H1 (cell line): Measurements from ENCODE around the gene FLT1. TPM values are rescaled to one million over a fixed set of nuclear protein-coding genes. Genes with fewer than 3 reads are reported as not detected.
A peak's percentile ranks its signal among the peaks of the same experiment; 100 is the strongest.

Source experiments
- CTCF ChIA-PET: fragments of 300-600 bp; sonication (Branson Sonifier 250); formaldehyde crosslinking; loops from one replicate; lab custom pipeline; 2021; ENCODE audit not compliant: partially characterized antibody; lab: Charles Lee
- POLR2A ChIA-PET: fragments of 300-600 bp; sonication (Branson Sonifier 250); formaldehyde crosslinking; loops from one replicate; lab custom pipeline; 2021; ENCODE audit warnings: inconsistent platforms; ENCODE audit not compliant: partially characterized antibody; lab: Charles Lee
- DNase-seq, 2 experiments: peaks; one replicate each; pipeline versions ENCODE4 v3.0.0 to v3.0.0-alpha.2; 2010 to 2022; ENCODE audit warnings: low spot score in 2 of 2, low read depth in 1 of 2, mixed read lengths in 1 of 2
- FAIRE-seq: peaks from 2 replicates; lab custom pipeline; 2011; peaks lifted over from hg19 to GRCh38; lab: Jason Lieb, UNC
- H2AFZ ChIP-seq: 2 replicates; pipeline ENCODE4 v1.8.1; 2012; ENCODE audit warnings: low read length, inconsistent platforms
- H2AK5ac ChIP-seq: 2 replicates; pipeline ENCODE4 v1.6.1; 2013; ENCODE audit warnings: low read depth, low read length
- H2BK120ac ChIP-seq: replicated peaks from 2 replicates; pipeline ENCODE3; 2013; ENCODE audit warnings: low read depth, low read length, inconsistent platforms
- H2BK12ac ChIP-seq: 2 replicates; pipeline ENCODE4 v1.6.1; 2013; ENCODE audit warnings: low read depth, low read length
- H2BK15ac ChIP-seq: 2 replicates; pipeline ENCODE4 v1.6.1; 2013; ENCODE audit warnings: low read length
- H2BK20ac ChIP-seq: 2 replicates; pipeline ENCODE4 v1.6.1; 2013; ENCODE audit warnings: low read length
- H2BK5ac ChIP-seq: 2 replicates; pipeline ENCODE4 v1.6.1; 2013; ENCODE audit warnings: low read depth, low read length
- H3K14ac ChIP-seq: 2 replicates; pipeline ENCODE4 v1.6.1; 2013; ENCODE audit warnings: inconsistent platforms; ENCODE audit not compliant: insufficient read length
- H3K18ac ChIP-seq: 2 replicates; pipeline ENCODE4 v1.6.1; 2013; ENCODE audit warnings: low read length; ENCODE audit errors: extremely low read depth
- H3K23ac ChIP-seq: 2 replicates; pipeline ENCODE4 v1.6.1; 2013; ENCODE audit warnings: inconsistent platforms; ENCODE audit not compliant: insufficient read length
- H3K23me2 ChIP-seq: 2 replicates; pipeline ENCODE4 v1.6.1; 2013; ENCODE audit warnings: low read depth, low read length
- H3K27ac ChIP-seq: 2 replicates; pipeline ENCODE4 v1.6.1; 2011; ENCODE audit warnings: low read depth, low read length, inconsistent platforms
- H3K27me3 ChIP-seq, 4 experiments: replicated peaks in 1 of 4; 1 replicate in 1 of 4; 2 replicates in 3 of 4; pipeline versions ENCODE4 v1.6.1 to v1.8.1; 2011 to 2013; ENCODE audit warnings: low read length in 3 of 4, mild to moderate bottlenecking in 3 of 4, inconsistent platforms in 2 of 4, mixed read lengths in 2 of 4, moderate library complexity in 1 of 4; ENCODE audit not compliant: control insufficient read depth in 3 of 4, insufficient read depth in 3 of 4; ENCODE audit errors: extremely low read depth in 1 of 4
- H3K36me3 ChIP-seq, 4 experiments: 2 replicates each; pipeline versions ENCODE4 v1.6.1 to v1.8.1; 2011 to 2013; ENCODE audit warnings: mild to moderate bottlenecking in 4 of 4, low read length in 3 of 4, moderate library complexity in 2 of 4, control low read depth in 1 of 4, inconsistent platforms in 1 of 4; ENCODE audit not compliant: insufficient read depth in 4 of 4, control insufficient read depth in 2 of 4
- H3K4ac ChIP-seq: replicated peaks from 2 replicates; pipeline ENCODE3; 2013; ENCODE audit warnings: low read length, low read depth, mixed read lengths, inconsistent platforms; ENCODE audit not compliant: insufficient read length
- H3K4me1 ChIP-seq, 4 experiments: replicated peaks in 1 of 4; 1 replicate in 1 of 4; 2 replicates in 3 of 4; pipeline versions ENCODE4 v1.6.1 to v1.8.1; 2011 to 2013; ENCODE audit warnings: low read length in 3 of 4, inconsistent platforms in 2 of 4, mixed read lengths in 1 of 4; ENCODE audit not compliant: insufficient read depth in 4 of 4, control insufficient read depth in 3 of 4
- H3K4me2 ChIP-seq, 2 experiments: 2 replicates each; pipeline versions ENCODE4 v1.6.1 to v1.8.1; 2011 to 2013; ENCODE audit warnings: low read depth in 2 of 2, low read length in 2 of 2, control low read depth in 1 of 2, inconsistent platforms in 1 of 2, mild to moderate bottlenecking in 1 of 2; ENCODE audit not compliant: insufficient read depth in 1 of 2
- H3K4me3 ChIP-seq, 4 experiments: fragments of 200-600, 300-600 bp in 1 of 4; sonication (generic), shearing (Covaris generic), sonication (Bioruptor Twin) in 1 of 4; 2 replicates each; pipeline versions ENCODE4 v1.5.1 to v1.8.1; 2011 to 2016; ENCODE audit warnings: low read length in 4 of 4, low read depth in 3 of 4, control low read depth in 2 of 4, inconsistent platforms in 2 of 4, mild to moderate bottlenecking in 2 of 4, mixed read lengths in 1 of 4, moderate library complexity in 1 of 4; ENCODE audit not compliant: insufficient read depth in 2 of 4; ENCODE audit errors: extremely low read depth in 1 of 4
- H3K56ac ChIP-seq: replicated peaks from 2 replicates; pipeline ENCODE3; 2013; ENCODE audit warnings: low read depth, mild to moderate bottlenecking, mixed read lengths, low read length, inconsistent platforms; ENCODE audit not compliant: insufficient read length
- H3K79me1 ChIP-seq: 2 replicates; pipeline ENCODE4 v1.6.1; 2013; ENCODE audit warnings: low read depth, low read length, control low read depth
- H3K79me2 ChIP-seq, 2 experiments: 2 replicates each; pipeline versions ENCODE4 v1.6.1 to v1.8.1; 2012 to 2013; ENCODE audit warnings: low read length in 2 of 2, mild to moderate bottlenecking in 2 of 2, inconsistent platforms in 1 of 2; ENCODE audit not compliant: insufficient read depth in 2 of 2, control insufficient read depth in 1 of 2
- H3K9ac ChIP-seq, 4 experiments: replicated peaks in 1 of 4; 1 replicate in 1 of 4; 2 replicates in 3 of 4; pipeline versions ENCODE4 v1.6.1 to v1.8.1; 2011 to 2013; ENCODE audit warnings: low read depth in 3 of 4, low read length in 3 of 4, control low read depth in 2 of 4, mild to moderate bottlenecking in 2 of 4, moderate library complexity in 2 of 4, inconsistent platforms in 1 of 4; ENCODE audit errors: extremely low read depth in 1 of 4
- H3K9me3 ChIP-seq, 2 experiments: 2 replicates each; pipeline versions ENCODE4 v1.6.1 to v1.8.1; 2012 to 2013; ENCODE audit warnings: mild to moderate bottlenecking in 2 of 2, moderate library complexity in 2 of 2, control low read depth in 1 of 2, inconsistent platforms in 1 of 2, low read depth in 1 of 2, low read length in 1 of 2, mixed read lengths in 1 of 2; ENCODE audit not compliant: insufficient read depth in 2 of 2
- H4K20me1 ChIP-seq, 2 experiments: replicated peaks in 1 of 2; 2 replicates each; pipeline versions ENCODE3 to v1.8.1; 2011 to 2013; ENCODE audit warnings: inconsistent platforms in 2 of 2, low read length in 2 of 2, mild to moderate bottlenecking in 1 of 2; ENCODE audit not compliant: insufficient read depth in 2 of 2, control insufficient read depth in 1 of 2
- H4K5ac ChIP-seq: 2 replicates; pipeline ENCODE4 v1.6.1; 2013; ENCODE audit warnings: low read length, low read depth, mixed read lengths, inconsistent platforms; ENCODE audit not compliant: insufficient read length
- H4K8ac ChIP-seq: 2 replicates; pipeline ENCODE4 v1.8.0; 2013; ENCODE audit warnings: mild to moderate bottlenecking, moderate library complexity, low read length, inconsistent platforms; ENCODE audit not compliant: insufficient read depth; ENCODE audit errors: extremely low read depth
- H4K91ac ChIP-seq: replicated peaks from 2 replicates; pipeline ENCODE3; 2013; ENCODE audit warnings: low read length, mixed read lengths, inconsistent platforms; ENCODE audit not compliant: insufficient read length
- CBX8 ChIP-seq: fragments of 300-800, 300-1000 bp; sonication (generic); IDR thresholded peaks from 2 replicates; pipeline ENCODE4 v1.7.1; 2016; ENCODE audit warnings: low read depth, low read length, borderline replicate concordance
- FOSL1 ChIP-seq: IDR thresholded peaks from 2 replicates; pipeline ENCODE4 v1.6.1; 2011; ENCODE audit warnings: mild to moderate bottlenecking, low read depth, low read length, moderate library complexity; ENCODE audit not compliant: insufficient read depth
- GTF2F1 ChIP-seq: IDR thresholded peaks from 2 replicates; pipeline ENCODE4 v1.6.1; 2012; ENCODE audit warnings: low read depth, low read length, improper control_type of control experiment, borderline replicate concordance
- JUN ChIP-seq: IDR thresholded peaks from 2 replicates; pipeline ENCODE4 v1.6.1; 2011; ENCODE audit warnings: low read depth, mild to moderate bottlenecking, improper control_type of control experiment, low read length
- RNF2 ChIP-seq: fragments of 200-900, 300-1000 bp; sonication (generic); IDR thresholded peaks from 2 replicates; pipeline ENCODE4 v1.7.1; 2016; ENCODE audit warnings: borderline replicate concordance, low read depth, mild to moderate bottlenecking, antibody characterized with exemption, low read length; ENCODE audit not compliant: poor library complexity, severe bottlenecking; ENCODE audit errors: missing control alignments
- USF2 ChIP-seq: IDR thresholded peaks from 2 replicates; pipeline ENCODE4 v1.6.1; 2011; ENCODE audit warnings: low read length, improper control_type of control experiment
- WGBS, 2 experiments: shearing (Covaris generic) in 1 of 2; methylation state at CpG; one replicate each; pipeline versions ENCODE4 v1.1.6 to v1.1.7; 2013 to 2015; ENCODE audit warnings: low lambda C conversion rate in 2 of 2, mixed read lengths in 2 of 2, inconsistent platforms in 1 of 2, low coverage in 1 of 2, missing lambda C conversion rate in 1 of 2; ENCODE audit not compliant: insufficient replicate concordance in 2 of 2, insufficient coverage in 1 of 2, insufficient read length in 1 of 2; ENCODE audit errors: extremely low coverage in 1 of 2, missing lambda C conversion rate in 1 of 2; 5-methylcytosine and 5-hydroxymethylcytosine counted together
- polyA plus RNA-seq, 7 experiments: library from polyadenylated mRNA; depleted of rRNA in 3 of 7; stranded (reverse) in 5 of 7; unstranded in 2 of 7; fragments of >200 nt in 5 of 7; fragments of 200-250 nt in 2 of 7; gene quantifications; 1 replicate in 5 of 7; 2 replicates in 1 of 7; 4 replicates in 1 of 7; pipeline versions ENCODE4 v1.2.1 to v1.2.3, GENCODE V29; 2011 to 2013; ENCODE audit warnings: missing spikeins in 2 of 7, mixed read lengths in 2 of 7
- total RNA-seq: library from RNA; stranded (reverse); fragmentation: NEBNext Ultra II Directional; extraction: Animal tissue kit (Norgen Biotek cat#: 25700); gene quantifications from 2 replicates; pipeline ENCODE4 v1.2.1, GENCODE V29; 2021
- TF ChIP-seq, protein P1 (sequence below): IDR thresholded peaks from 2 replicates; pipeline ENCODE4 v1.6.1; 2012; ENCODE audit warnings: inconsistent platforms

FLT1 gene
- total and polyA plus RNA-seq, 2 of the 8 experiments (the other 6 are each of a cell fraction or from before 2014, with no cell fraction given) = 19.7 to 90.2 TPM

GRCh38 chr13:28344163-28344562, 150.8 kb downstream of the FLT1 start:
- H3K79me1 ChIP-seq = no peaks in the 10 kb centered on the region
- H2BK12ac ChIP-seq = no peak overlapping the region
- H2BK20ac ChIP-seq = no peak overlapping the region
- H3K4me3 ChIP-seq = no peak overlapping the region
- TF ChIP-seq USF2 = no peak
- no peak for TF ChIP-seq CBX8
- no peak for TF ChIP-seq RNF2
- TF ChIP-seq GTF2F1 = no peak
- TF ChIP-seq JUN = no peak
- TF ChIP-seq FOSL1 = no peak
- TF ChIP-seq, protein P1, sequence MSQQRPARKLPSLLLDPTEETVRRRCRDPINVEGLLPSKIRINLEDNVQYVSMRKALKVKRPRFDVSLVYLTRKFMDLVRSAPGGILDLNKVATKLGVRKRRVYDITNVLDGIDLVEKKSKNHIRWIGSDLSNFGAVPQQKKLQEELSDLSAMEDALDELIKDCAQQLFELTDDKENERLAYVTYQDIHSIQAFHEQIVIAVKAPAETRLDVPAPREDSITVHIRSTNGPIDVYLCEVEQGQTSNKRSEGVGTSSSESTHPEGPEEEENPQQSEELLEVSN = no peak
- TF ChIP-seq, all 59 proteins: peak for 0
- Histone ChIP-seq H3K14ac (no peak overlapping the region), H3K9me3 (no peaks in the 10 kb centered on the region), H2BK120ac (no peak overlapping the region), H2AK5ac (no peak overlapping the region), H4K8ac (no peak overlapping the region), H3K56ac (no peak overlapping the region), H3K4me2 (no peak overlapping the region), H3K4me1 (no peaks in the 10 kb centered on the region), H2BK15ac (no peak overlapping the region), H3K23me2 (no peaks in the 10 kb centered on the region), H3K27ac (no peak overlapping the region), H3K79me2 (no peaks in the 10 kb centered on the region), H3K18ac (no peak overlapping the region), H2AFZ (no peak overlapping the region), H3K27me3 (no peaks in the 10 kb centered on the region), H3K9ac (no peak overlapping the region; a peak in 1 of 7 replicates), H3K4ac (no peak overlapping the region), H2BK5ac (peak overlapping the region; percentile 61; the same call in 1 of the 2 replicates), H4K91ac (no peak overlapping the region), H3K36me3 (peaks cover 0 to 9% (median under 1%) of the 10 kb centered on the region in 4 experiments; a peak in 3 of 8 replicates), H4K20me1 (no peaks in the 10 kb centered on the region), H3K23ac (no peak overlapping the region), H4K5ac (no peak overlapping the region)
- ChIA-PET CTCF (interaction anchor here (0.7 to 1.0 kb wide), 4 partner anchors 11 to 27 kb away, joined by 3 read pairs; no protein-coding TSS in a partner anchor), POLR2A (no interaction called here)
- no peak for FAIRE-seq
- DNase-seq = no peak
- WGBS, 2 experiments = 93% methylated on average over 3 of the region's 3 CpGs; no CpG with 5 or more reads in 1 of the 2 experiments
